MM.1S (cell line): ENCODE measurements around the gene CCKAR.

Experiments used
- EZH2 ChIP-seq: fragments of 300-600 bp; sonication (generic); optimal IDR thresholded peaks from 2 replicates; pipeline ENCODE3; 2017; ENCODE audit warnings: low read depth, mild to moderate bottlenecking, antibody characterized with exemption, low read length, mixed read lengths
- EZH2phosphoT487 ChIP-seq: fragments of 300-600 bp; sonication (generic); IDR thresholded peaks from 2 replicates; pipeline ENCODE4 v1.6.1; 2018; ENCODE audit warnings: antibody characterized with exemption, low read length
- TF ChIP-seq, protein P1 (sequence below): fragments of 300-600 bp; sonication (generic); IDR thresholded peaks from 2 replicates; pipeline ENCODE4 v1.5.1; 2016; ENCODE audit warnings: antibody characterized with exemption, low read length, mixed read lengths

DNA sequence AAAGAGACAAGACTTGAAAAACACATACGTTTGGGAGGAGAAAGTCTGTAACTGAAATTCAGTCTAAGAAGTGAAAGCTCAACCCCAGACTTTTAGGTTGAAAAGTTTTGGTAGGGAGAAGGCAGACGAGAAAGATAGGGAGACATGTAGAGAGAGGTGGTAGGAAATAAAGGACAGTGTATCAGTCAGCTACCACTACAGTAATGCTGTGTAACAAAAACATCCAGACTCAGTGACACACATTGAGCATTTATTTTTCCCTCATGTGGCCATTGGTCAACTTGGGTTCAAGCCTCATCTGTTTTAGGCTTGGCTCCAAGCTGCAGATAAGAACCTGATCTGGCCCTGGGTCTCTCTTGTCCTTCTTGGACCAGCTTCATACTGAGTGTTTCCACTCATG is 26.9 kb downstream of the CCKAR start:
- TF ChIP-seq, protein P1, sequence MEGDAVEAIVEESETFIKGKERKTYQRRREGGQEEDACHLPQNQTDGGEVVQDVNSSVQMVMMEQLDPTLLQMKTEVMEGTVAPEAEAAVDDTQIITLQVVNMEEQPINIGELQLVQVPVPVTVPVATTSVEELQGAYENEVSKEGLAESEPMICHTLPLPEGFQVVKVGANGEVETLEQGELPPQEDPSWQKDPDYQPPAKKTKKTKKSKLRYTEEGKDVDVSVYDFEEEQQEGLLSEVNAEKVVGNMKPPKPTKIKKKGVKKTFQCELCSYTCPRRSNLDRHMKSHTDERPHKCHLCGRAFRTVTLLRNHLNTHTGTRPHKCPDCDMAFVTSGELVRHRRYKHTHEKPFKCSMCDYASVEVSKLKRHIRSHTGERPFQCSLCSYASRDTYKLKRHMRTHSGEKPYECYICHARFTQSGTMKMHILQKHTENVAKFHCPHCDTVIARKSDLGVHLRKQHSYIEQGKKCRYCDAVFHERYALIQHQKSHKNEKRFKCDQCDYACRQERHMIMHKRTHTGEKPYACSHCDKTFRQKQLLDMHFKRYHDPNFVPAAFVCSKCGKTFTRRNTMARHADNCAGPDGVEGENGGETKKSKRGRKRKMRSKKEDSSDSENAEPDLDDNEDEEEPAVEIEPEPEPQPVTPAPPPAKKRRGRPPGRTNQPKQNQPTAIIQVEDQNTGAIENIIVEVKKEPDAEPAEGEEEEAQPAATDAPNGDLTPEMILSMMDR: no peak
- no peak for TF ChIP-seq EZH2
- no peak for TF ChIP-seq EZH2phosphoT487
